HL-60/S4 treated with retinoic acid at 250 ng/mL for 4 days and 3 days (cell line): ENCODE data around the gene HACD2.

ENCODE experiments used
- in situ Hi-C: fragments of 300-500 bp; cut with MboI; formaldehyde crosslinking; loops from 2 replicates; pipeline ENCODE4 v1.7.0; 2022; ENCODE audit warnings: low sequenced_read_pairs

Gene HACD2

GRCh38 chr3:123571973-123572365, 12.9 kb downstream of the HACD2 start:
- in situ Hi-C loops = loop anchor here (25.0 kb wide), 1 partner anchor 235 kb away; no protein-coding TSS in a partner anchor

- in situ Hi-C loops = loop anchor here (25.0 kb wide), 1 partner anchor 234 kb away; no protein-coding TSS in a partner anchor
Measured at GRCh38 chr3:123571264-123571972, 13.4 kb downstream of the HACD2 start.

GRCh38 chr3:123568875-123569274, 16.0 kb downstream of the HACD2 start:
- in situ Hi-C loops = loop anchor here (25.0 kb wide), 1 partner anchor 232 kb away; no protein-coding TSS in a partner anchor

GRCh38 chr3:123568034-123568433, 16.8 kb downstream of the HACD2 start:
- in situ Hi-C loops = loop anchor here (25.0 kb wide), 1 partner anchor 231 kb away; no protein-coding TSS in a partner anchor

GRCh38 chr3:123564056-123564455, 20.8 kb downstream of the HACD2 start:
- in situ Hi-C loops = loop anchor here (25.0 kb wide), 1 partner anchor 227 kb away; no protein-coding TSS in a partner anchor

- in situ Hi-C loops = loop anchor here (25.0 kb wide), 1 partner anchor 225 kb away; no protein-coding TSS in a partner anchor
Measured at GRCh38 chr3:123562547-123562946, 22.3 kb downstream of the HACD2 start.

GRCh38 chr3:123561188-123561587, 23.7 kb downstream of the HACD2 start:
- in situ Hi-C loops = loop anchor here (25.0 kb wide), 1 partner anchor 224 kb away; no protein-coding TSS in a partner anchor

GRCh38 chr3:123559040-123559861, 25.6 kb downstream of the HACD2 start:
- in situ Hi-C loops = loop anchor here (25.0 kb wide), 1 partner anchor 222 kb away; no protein-coding TSS in a partner anchor

- in situ Hi-C loops = loop anchor here (25.0 kb wide), 1 partner anchor 216 kb away; no protein-coding TSS in a partner anchor
Measured at GRCh38 chr3:123553536-123553935, 31.3 kb downstream of the HACD2 start.

GRCh38 chr3:123552768-123553167, 32.1 kb downstream of the HACD2 start:
- in situ Hi-C loops = loop anchor here (25.0 kb wide), 1 partner anchor 215 kb away; no protein-coding TSS in a partner anchor

- in situ Hi-C loops = loop anchor here (25.0 kb wide), 1 partner anchor 215 kb away; no protein-coding TSS in a partner anchor
Measured at GRCh38 chr3:123552095-123552714, 32.6 kb downstream of the HACD2 start.

GRCh38 chr3:123547881-123548519, 36.9 kb downstream of the HACD2 start:
- in situ Hi-C loops = no loop called here

GRCh38 chr3:123546133-123546755, 38.6 kb downstream of the HACD2 start:
- in situ Hi-C loops = no loop called here

- in situ Hi-C loops = no loop called here
Measured at GRCh38 chr3:123543950-123544349, 40.9 kb downstream of the HACD2 start.

GRCh38 chr3:123540285-123540684, 44.6 kb downstream of the HACD2 start:
- in situ Hi-C loops = no loop called here

GRCh38 chr3:123536153-123536895, 48.5 kb downstream of the HACD2 start:
- in situ Hi-C loops = no loop called here

GRCh38 chr3:123535580-123535979, 49.3 kb downstream of the HACD2 start:
- in situ Hi-C loops = no loop called here

- in situ Hi-C loops = no loop called here
Measured at GRCh38 chr3:123534264-123534663, 50.6 kb downstream of the HACD2 start.

- in situ Hi-C loops = no loop called here
Measured at GRCh38 chr3:123533554-123534159, 51.2 kb downstream of the HACD2 start.
